ENCODE data around the gene CSNK1D.

- no peak for TF ChIP-seq CTCF (IDR thresholded peaks at IDR 0.05; ENCODE audit: borderline replicate concordance, extremely low read depth, low read length, poor library complexity, severe bottlenecking)
- no peak for TF ChIP-seq EZH2 (IDR thresholded peaks at IDR 0.05; ENCODE audit: borderline replicate concordance, low read depth, low read length, severe bottlenecking)
These were observed 23.8 kb upstream of the CSNK1D start for GRCh38 chr17:82297280-82297713.
